ENCODE results near the gene HMX2.
A peak's percentile ranks its signal among the peaks of the same experiment; 100 is the strongest.
"Not testable (repeated sequence)": the region's sequence is repeated elsewhere in the genome, so short reads cannot be mapped to it uniquely, and the experiment has no call there.

The HMX2 gene

DNA sequence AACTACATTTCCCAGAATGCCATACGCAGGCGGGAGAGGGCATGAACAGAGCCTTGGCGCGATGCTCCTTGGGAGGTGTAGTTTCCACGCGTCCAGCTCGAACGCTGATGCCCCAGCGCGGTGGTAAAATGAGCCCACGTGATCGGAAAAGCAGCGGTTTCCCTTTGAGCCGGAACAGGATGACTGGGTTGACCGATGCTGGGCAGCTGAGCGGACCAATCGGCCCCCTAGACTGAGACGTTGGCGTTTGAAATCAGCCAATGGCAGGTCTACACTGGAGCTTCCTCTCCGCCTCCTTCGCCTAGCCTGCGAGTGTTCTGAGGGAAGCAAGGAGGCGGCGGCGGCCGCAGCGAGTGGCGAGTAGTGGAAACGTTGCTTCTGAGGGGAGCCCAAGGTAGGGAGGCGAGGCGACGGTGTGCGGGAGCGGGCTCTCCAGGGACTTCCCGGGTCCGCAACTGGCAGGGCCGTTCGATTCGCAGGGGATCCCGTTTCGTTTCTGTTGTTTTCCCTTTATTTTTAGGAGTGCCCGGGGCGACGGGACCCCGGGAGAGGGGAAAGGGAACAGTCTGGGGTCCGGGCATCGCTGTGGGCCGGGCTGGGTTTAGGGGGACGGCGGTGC lies 6.3 kb downstream of the HMX2 start, which contains the start of gene BUB3:
Gene BUB3 (plus strand): TSS at position 311 of the 619 bp plus-strand sequence. CDS start 516 bp downstream, outside the sequence.
- Mint-ChIP-seq H3K4me1 (ENCODE audit: low read depth) (peaks cover 51% of the 10 kb centered on the region), H3K9me3 (no peaks in the 10 kb centered on the region), H3K4me3 (peak within 1 kb of the TSS; percentile 99), H3K27ac (peak within 1 kb of the TSS; percentile 100), H3K36me3 (ENCODE audit: low read depth) (peaks cover 42% of the 10 kb centered on the region), H3K27me3 (ENCODE audit: low read depth) (peaks cover 28% of the 10 kb centered on the region)

DNA sequence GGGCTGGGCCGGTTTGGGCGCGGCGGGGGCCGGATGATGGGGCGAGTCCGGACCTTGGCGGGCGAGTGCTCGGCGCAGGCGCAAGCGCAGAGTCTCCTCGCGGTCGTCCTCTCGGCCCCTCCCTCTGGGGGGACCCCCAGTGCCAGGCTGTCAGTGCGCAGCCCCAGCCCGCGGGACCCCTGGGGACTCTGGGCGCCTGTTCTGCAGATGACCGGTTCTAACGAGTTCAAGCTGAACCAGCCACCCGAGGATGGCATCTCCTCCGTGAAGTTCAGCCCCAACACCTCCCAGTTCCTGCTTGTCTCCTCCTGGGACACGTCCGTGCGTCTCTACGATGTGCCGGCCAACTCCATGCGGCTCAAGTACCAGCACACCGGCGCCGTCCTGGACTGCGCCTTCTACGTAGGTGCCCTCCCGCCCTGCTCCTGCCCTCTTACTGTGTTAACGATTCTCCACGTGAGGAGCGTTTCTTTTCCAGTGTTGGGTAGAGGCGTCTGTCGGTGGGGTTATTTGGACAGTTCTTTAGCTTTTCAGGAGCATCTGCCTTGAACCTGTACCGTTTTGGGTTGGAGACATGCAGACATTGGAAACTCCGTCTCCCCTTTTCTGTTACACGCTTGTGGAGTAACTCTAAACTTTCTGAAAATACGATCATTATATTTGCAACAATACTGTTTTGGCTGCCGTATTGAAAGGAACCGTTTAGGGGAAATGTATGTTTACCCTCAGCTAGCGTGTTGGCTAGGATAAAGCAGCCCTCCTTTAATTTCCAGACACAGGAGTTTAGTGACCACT lies 7.0 kb downstream of the HMX2 start:
- peak overlapping the region; percentile 99 for H3K4me3 Mint-ChIP-seq
- H3K27ac Mint-ChIP-seq: peak overlapping the region; percentile 100
- H3K27me3 Mint-ChIP-seq (ENCODE audit: low read depth): peaks cover 24% of the 10 kb centered on the region
- H3K9me3 Mint-ChIP-seq: no peaks in the 10 kb centered on the region
- peaks cover 58% of the 10 kb centered on the region for H3K4me1 Mint-ChIP-seq (ENCODE audit: low read depth)
- peaks cover 42% of the 10 kb centered on the region for H3K36me3 Mint-ChIP-seq (ENCODE audit: low read depth)

DNA sequence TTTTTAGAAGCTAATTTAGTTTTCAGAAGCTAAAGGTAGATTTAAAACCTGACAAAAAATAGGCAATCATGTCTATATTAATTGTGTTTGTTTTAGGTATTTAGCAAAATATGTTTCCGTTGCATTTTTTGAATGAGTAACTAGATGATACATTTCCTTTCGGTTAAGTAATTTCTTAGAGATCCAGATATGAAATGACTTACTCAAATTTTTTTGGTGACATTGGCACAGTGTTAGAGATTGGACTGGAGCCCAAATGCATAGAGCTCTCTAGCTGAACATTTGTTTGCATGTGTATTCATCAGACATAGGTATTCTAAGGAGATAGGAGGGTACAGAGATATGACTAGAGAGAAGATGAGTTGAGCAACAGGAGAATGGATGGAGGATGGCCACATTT lies 8.1 kb downstream of the HMX2 start:
- H3K36me3 Mint-ChIP-seq (ENCODE audit: low read depth): peaks cover 48% of the 10 kb centered on the region
- H3K4me1 Mint-ChIP-seq (ENCODE audit: low read depth): peaks cover 65% of the 10 kb centered on the region
- H3K9me3 Mint-ChIP-seq: no peaks in the 10 kb centered on the region
- peak overlapping the region; percentile 83 for H3K27ac Mint-ChIP-seq
- H3K27me3 Mint-ChIP-seq (ENCODE audit: low read depth): peaks cover 12% of the 10 kb centered on the region
- H3K4me3 Mint-ChIP-seq: peak overlapping the region; percentile 70

DNA sequence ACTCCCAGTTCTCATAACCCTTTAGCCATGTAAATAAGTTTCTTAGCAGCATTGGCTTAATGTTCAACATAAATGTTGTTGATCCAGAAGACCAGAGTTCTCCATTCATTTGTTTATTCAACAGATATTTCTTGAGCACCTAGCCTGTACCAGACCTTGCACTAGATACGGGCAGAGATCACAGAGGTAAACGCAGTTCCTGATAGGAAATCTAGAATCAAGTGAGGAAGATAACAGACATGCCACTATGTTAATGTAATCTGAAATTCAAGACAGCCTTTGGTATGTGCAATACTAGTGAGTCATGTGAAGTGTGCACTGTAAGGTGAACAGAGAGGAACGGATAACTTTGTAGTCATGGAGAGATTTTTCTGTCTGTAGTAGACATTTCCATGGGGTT lies 9.3 kb downstream of the HMX2 start:
- H3K27me3 Mint-ChIP-seq (ENCODE audit: low read depth): peaks cover 6% of the 10 kb centered on the region
- H3K9me3 Mint-ChIP-seq: no peaks in the 10 kb centered on the region
- H3K36me3 Mint-ChIP-seq (ENCODE audit: low read depth): peaks cover 55% of the 10 kb centered on the region
- peak overlapping the region; percentile 70 for H3K4me3 Mint-ChIP-seq
- peaks cover 66% of the 10 kb centered on the region for H3K4me1 Mint-ChIP-seq (ENCODE audit: low read depth)
- peak overlapping the region; percentile 9 for H3K27ac Mint-ChIP-seq

DNA sequence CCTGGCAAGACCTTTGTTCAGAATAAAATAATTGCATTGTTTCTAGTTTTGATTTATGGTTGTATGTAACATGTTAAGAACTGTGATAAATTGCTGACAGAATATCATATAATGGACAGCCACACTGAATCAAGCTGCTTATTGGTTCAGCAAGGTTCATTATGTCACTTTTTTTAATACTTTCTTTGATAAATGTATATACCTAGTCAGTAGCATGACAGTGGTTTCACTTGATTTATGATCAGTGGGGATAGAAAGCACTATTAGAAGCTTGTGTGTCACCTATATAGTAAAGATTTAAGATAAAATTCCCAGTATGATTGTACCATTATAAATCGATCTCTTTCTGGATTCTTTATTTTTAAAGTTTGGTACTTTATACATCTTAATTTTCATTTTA lies 10.7 kb downstream of the HMX2 start:
- H3K36me3 Mint-ChIP-seq (ENCODE audit: low read depth): peaks cover 60% of the 10 kb centered on the region
- H3K9me3 Mint-ChIP-seq: no peaks in the 10 kb centered on the region
- peaks cover 61% of the 10 kb centered on the region for H3K4me1 Mint-ChIP-seq (ENCODE audit: low read depth)
- no peak overlapping the region for H3K27ac Mint-ChIP-seq
- no peaks in the 10 kb centered on the region for H3K27me3 Mint-ChIP-seq (ENCODE audit: low read depth)
- H3K4me3 Mint-ChIP-seq: peak overlapping the region; percentile 67

DNA sequence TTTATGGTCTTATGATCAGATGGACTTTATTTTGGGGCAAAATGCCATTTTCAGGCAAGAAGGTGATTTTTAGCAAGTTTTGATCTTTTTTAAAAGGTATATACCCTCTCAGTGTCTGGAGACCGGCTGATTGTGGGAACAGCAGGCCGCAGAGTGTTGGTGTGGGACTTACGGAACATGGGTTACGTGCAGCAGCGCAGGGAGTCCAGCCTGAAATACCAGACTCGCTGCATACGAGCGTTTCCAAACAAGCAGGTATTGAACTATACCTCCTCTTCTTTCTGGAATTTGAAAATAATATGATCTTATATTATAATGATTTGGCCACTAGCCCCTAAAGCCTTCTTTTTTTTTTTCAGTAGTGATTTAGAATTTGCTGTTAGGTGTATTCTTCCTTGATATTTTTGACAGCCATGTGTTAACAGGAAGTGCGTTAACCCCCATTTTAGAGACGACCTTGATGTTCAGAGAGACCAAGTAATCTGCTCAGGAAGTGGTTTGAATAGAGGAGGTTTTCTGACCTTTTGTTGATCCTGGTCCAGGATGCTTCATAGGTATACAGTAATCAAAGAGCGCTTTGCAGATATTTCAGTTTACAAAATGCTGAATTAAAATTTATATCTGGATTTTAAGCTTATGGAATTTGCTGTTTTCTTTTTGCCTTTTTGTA lies 12.5 kb downstream of the HMX2 start:
- H3K4me3 Mint-ChIP-seq: peak overlapping the region; percentile 67
- H3K27ac Mint-ChIP-seq: peak overlapping the region; percentile 82
- H3K4me1 Mint-ChIP-seq (ENCODE audit: low read depth): peaks cover 57% of the 10 kb centered on the region
- H3K27me3 Mint-ChIP-seq (ENCODE audit: low read depth): no peaks in the 10 kb centered on the region
- no peaks in the 10 kb centered on the region for H3K9me3 Mint-ChIP-seq
- H3K36me3 Mint-ChIP-seq (ENCODE audit: low read depth): peaks cover 63% of the 10 kb centered on the region

DNA sequence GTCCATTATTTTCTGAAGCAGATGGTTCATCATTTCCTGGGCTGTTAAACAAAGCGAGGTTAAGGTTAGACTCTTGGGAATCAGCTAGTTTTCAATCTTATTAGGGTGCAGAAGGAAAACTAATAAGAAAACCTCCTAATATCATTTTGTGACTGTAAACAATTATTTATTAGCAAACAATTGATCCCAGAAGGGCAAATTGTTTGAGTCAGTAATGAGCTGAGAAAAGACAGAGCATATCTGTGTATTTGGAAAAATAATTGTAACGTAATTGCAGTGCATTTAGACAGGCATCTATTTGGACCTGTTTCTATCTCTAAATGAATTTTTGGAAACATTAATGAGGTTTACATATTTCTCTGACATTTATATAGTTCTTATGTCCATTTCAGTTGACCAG lies 16.4 kb downstream of the HMX2 start:
- Mint-ChIP-seq H3K9me3 (no peaks in the 10 kb centered on the region), H3K27ac (no peak overlapping the region), H3K4me3 (no peak overlapping the region), H3K4me1 (ENCODE audit: low read depth) (peaks cover 33% of the 10 kb centered on the region), H3K27me3 (ENCODE audit: low read depth) (no peaks in the 10 kb centered on the region), H3K36me3 (ENCODE audit: low read depth) (peaks cover 54% of the 10 kb centered on the region)

DNA sequence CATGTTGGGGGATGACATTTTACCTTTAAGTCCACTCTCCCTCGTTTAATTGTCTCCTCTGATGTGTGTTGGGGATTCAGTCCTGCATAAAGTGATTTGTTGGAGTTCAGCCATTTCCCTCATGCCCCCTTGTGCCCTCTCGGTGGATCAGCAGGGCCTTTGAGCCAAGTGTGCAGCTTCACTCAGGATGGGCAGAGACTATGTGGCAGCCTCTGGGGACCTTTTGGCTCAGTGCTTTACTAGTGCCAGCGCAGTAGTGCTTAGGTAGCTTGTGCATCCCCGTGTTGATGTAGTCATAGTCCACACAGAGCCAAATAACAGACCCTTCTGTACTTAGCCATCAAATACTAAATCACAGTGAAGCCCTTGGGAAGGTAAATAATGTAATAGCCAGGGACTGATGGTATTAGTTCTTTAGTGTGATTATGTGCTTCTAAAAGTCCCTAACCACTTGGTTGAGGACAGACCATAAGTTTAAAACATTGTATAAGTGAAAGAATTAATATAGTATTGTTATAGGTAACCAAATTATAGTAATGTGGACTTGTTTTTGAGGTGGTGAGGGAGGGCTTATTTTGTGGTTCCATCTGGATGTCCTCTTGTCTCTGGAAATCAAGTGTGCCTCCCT lies 17.6 kb downstream of the HMX2 start:
- Mint-ChIP-seq H3K9me3 (no peaks in the 10 kb centered on the region), H3K4me3 (no peak overlapping the region), H3K36me3 (ENCODE audit: low read depth) (peaks cover 55% of the 10 kb centered on the region), H3K27me3 (ENCODE audit: low read depth) (no peaks in the 10 kb centered on the region), H3K4me1 (ENCODE audit: low read depth) (peaks cover 20% of the 10 kb centered on the region), H3K27ac (no peak overlapping the region)

DNA sequence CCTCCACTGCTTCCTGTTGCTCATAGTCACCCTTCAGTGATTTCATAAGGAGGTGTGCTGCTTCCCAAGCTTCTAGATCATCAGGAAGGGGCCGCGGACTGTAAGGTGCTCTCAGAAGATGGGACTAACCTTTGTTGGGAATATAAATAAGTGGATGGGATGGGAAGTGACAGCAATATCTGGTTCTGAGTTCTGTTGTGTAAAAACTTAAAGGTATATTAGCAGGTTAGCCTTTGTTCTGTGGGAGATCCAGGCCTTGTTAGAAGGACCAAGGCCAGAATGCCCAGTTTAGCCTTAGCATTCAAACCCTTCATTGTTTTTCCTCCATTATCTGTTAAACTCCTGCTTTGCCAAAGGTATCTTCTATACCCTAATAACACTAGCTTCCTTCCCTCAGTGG lies 18.7 kb downstream of the HMX2 start:
- peaks cover 51% of the 10 kb centered on the region for H3K36me3 Mint-ChIP-seq (ENCODE audit: low read depth)
- no peaks in the 10 kb centered on the region for H3K27me3 Mint-ChIP-seq (ENCODE audit: low read depth)
- no peak overlapping the region for H3K27ac Mint-ChIP-seq
- no peaks in the 10 kb centered on the region for H3K9me3 Mint-ChIP-seq
- H3K4me3 Mint-ChIP-seq: no peak overlapping the region
- H3K4me1 Mint-ChIP-seq (ENCODE audit: low read depth): peaks cover 13% of the 10 kb centered on the region

DNA sequence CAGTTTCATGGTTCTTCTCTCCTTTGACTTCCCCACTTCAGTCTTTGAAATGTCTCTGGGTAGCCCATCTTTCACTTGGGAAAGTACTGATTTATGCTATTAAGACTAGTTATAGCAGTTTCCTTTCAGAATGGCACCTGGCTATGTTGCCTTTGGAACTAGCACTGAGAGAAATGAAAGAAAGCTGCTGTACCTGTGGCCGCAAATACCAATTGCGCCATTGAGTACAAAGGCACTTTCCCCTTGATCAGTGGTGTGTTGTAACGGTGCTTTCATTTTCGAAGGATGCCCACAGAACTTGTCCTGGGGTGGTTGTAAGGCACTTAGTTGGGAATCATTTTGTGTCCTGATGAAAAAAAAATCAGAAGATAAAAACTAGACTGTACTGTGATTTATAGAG lies 23.0 kb downstream of the HMX2 start:
- H3K9me3 Mint-ChIP-seq: no peaks in the 10 kb centered on the region
- H3K4me1 Mint-ChIP-seq (ENCODE audit: low read depth): peaks cover 5% of the 10 kb centered on the region
- no peak overlapping the region for H3K4me3 Mint-ChIP-seq
- H3K27ac Mint-ChIP-seq: no peak overlapping the region
- H3K36me3 Mint-ChIP-seq (ENCODE audit: low read depth): peaks cover 52% of the 10 kb centered on the region
- H3K27me3 Mint-ChIP-seq (ENCODE audit: low read depth): no peaks in the 10 kb centered on the region

DNA sequence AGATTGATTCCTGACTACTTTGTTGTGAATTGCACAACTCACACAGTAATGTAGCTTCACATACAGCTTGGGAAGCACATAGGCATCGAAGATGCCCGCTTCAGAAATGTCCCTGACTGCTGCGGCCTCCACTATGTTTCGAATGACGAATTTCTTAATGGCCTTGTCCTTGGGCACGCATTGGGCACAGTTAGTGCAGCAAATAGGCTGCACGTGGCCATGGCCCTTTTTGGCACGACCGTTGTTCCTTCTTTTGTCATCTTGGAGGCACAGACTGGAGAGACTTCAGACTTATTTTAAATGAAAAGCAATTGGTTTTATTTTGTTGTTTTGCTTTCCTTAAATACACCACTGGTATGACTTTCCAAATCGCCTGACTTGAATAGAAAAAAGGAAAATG lies 23.7 kb downstream of the HMX2 start:
- H3K27ac Mint-ChIP-seq; H3K27me3 Mint-ChIP-seq (ENCODE audit: low read depth); H3K4me3 Mint-ChIP-seq; H3K4me1 Mint-ChIP-seq (ENCODE audit: low read depth); H3K9me3 Mint-ChIP-seq: not testable (repeated sequence)
- H3K36me3 Mint-ChIP-seq (ENCODE audit: low read depth): peaks cover 56% of the 10 kb centered on the region

DNA sequence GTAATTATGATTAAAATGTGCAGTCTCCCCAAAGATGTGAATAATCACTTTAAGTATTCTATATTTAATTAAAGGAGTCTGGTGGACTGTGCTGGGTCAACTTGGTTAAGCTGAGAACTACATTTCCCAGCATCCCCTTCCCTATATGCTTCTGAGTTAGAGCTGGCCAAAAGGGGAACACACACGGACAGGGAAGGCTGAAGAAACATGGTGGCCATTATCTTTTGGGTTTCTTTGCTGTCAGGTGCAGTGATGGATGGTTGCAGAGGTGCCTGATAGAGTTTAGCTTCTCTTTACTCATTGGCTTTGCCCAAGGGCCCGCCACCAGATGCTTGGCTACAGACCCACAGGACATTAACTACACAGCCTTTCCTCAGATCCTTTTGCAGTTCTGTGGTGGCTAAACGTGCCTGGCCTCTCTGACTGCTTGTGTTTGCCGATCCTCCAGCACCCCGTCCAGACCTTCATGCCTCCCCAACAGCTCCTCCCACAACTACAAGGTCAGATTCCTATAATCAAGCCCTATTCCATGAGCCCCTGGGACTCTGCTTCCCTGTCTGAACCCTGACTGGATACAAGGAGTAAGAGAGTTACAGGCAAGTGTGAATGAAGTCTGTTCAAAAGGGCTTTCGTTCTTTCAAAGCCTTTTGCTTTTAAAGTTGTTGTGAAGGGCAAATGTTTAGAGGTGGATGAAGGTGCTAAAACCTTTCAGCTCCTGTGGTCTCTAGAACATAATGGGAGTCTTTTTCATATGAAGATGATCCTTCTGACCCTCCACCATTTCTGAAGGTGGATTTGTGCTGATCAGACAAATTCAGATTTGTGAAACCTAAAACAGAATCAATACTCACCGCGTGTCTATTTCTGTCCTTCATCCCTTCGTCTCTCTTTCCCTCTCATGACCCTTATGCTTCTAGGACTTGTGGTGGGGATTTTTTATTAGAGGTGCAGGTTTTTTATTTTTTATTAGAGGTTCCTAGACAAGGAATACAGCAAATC lies 27.8 kb downstream of the HMX2 start:
- peaks cover 59% of the 10 kb centered on the region for H3K36me3 Mint-ChIP-seq (ENCODE audit: low read depth)
- H3K9me3 Mint-ChIP-seq: peaks cover 5% of the 10 kb centered on the region
- no peak overlapping the region for H3K4me3 Mint-ChIP-seq
- H3K27me3 Mint-ChIP-seq (ENCODE audit: low read depth): no peaks in the 10 kb centered on the region
- H3K27ac Mint-ChIP-seq: no peak overlapping the region
- peaks cover 3% of the 10 kb centered on the region for H3K4me1 Mint-ChIP-seq (ENCODE audit: low read depth)

DNA sequence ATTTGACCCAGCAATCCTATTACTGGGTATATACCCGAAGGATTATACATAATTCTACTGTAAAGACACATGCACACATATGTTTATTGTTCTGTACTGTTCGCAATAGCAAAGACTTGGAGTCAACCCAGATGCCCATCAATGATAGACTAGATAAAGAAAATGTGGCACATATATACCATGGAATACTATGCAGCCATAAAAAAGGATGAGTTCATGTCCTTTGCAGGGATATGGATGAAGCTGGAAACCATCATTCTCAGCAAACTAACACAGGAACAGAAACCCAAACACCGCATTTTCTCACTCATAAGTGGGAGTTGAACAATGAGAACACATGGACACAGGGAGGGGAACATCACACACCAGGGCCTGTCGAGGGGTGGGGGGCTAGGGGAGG lies 30.5 kb downstream of the HMX2 start:
- H3K27ac Mint-ChIP-seq; H3K4me1 Mint-ChIP-seq (ENCODE audit: low read depth): not testable (repeated sequence)
- peaks cover 53% of the 10 kb centered on the region for H3K36me3 Mint-ChIP-seq (ENCODE audit: low read depth)

More for the DNA sequence above, 30.5 kb downstream of the HMX2 start:
- H3K9me3 Mint-ChIP-seq; H3K4me3 Mint-ChIP-seq; H3K27me3 Mint-ChIP-seq (ENCODE audit: low read depth): not testable (repeated sequence)

Measured in T-helper 1 cell treated with Interleukin-12 subunit alpha and Interleukin-12 subunit beta and Interleukin-4 antibody, amounts not matched to agents 30 μg/mL and 1 μg/mL, for 36 hours (primary cell).